Stimulated activated naive B cell treated with anti-CD40 and anti-IgM and Interleukin-4, amounts not matched to agents 10 μg/mL and 1 μg/mL and 100 μg/mL, for 72 hours (primary cell): Measurements from ENCODE around the gene LUZP1.

Source experiments
- ATAC-seq, 2 donors: fragments of 150-1000 bp; cut with Tn5 transposase; replicated peaks; 2 replicates each; pipeline ENCODE4 v1.10.0; 2021; ENCODE audit warnings: moderate library complexity in 1 of 2
- DNase-seq: peaks from one replicate; pipeline ENCODE4 v3.0.0; 2021
- H3K27ac Mint-ChIP-seq: one replicate; pipeline ENCODE4 v1.8.0; 2022; ENCODE audit warnings: mild to moderate bottlenecking, mixed read lengths
- H3K27me3 Mint-ChIP-seq, 2 donors: one replicate each; pipeline ENCODE4 v1.8.0; 2022; ENCODE audit warnings: mixed read lengths in 2 of 2
- H3K36me3 Mint-ChIP-seq, 2 donors: one replicate each; pipeline ENCODE4 v1.8.0; 2022; ENCODE audit warnings: mixed read lengths in 2 of 2, mild to moderate bottlenecking in 1 of 2
- H3K4me1 Mint-ChIP-seq, 2 donors: one replicate each; pipeline ENCODE4 v1.8.0; 2022; ENCODE audit warnings: mixed read lengths in 2 of 2, mild to moderate bottlenecking in 1 of 2
- H3K4me3 Mint-ChIP-seq, 2 donors: one replicate each; pipeline ENCODE4 v1.8.0; 2022; ENCODE audit warnings: mild to moderate bottlenecking in 2 of 2, mixed read lengths in 2 of 2, moderate library complexity in 1 of 2
- H3K9me3 Mint-ChIP-seq, 2 donors: one replicate each; pipeline ENCODE4 v1.8.0; 2022; ENCODE audit warnings: mixed read lengths in 2 of 2, mild to moderate bottlenecking in 1 of 2

The LUZP1 gene

DNA sequence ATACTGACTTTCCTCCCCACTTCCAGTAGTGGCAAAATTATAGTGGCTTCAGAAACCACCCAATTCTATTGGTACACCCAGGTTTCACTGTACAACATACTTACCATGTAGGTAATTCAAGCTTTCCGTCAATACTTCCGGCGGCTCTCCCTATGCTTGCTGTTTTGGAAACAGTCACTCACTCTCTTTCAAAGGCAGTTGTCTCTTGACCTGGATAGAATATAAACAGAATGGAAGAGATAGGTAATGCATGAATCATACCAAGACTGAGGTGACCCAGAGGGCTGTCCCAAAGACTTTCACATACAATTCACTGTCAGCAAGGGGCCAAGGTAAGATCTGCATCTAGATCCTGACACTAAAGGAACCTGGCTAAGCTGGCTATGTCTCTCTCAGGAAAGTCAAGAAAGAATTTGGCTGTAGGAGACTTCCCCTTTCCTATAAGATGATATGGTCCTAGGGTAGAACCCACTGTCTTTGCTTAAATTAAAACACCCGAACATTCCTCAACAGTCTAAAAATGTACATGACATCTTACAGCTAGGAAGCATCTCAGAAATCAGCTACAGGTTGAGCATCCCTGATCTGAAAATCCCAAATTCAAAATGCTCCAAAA lies 59.6 kb downstream of the LUZP1 start:
- no peak for ATAC-seq
- no peaks in the 10 kb centered on the region for H3K27me3 Mint-ChIP-seq
- H3K36me3 Mint-ChIP-seq = peaks cover 16 to 21% of the 10 kb centered on the region in 2 donors
- H3K4me3 Mint-ChIP-seq = no peak overlapping the region
- no peak for DNase-seq
- H3K9me3 Mint-ChIP-seq = no peaks in the 10 kb centered on the region
- H3K4me1 Mint-ChIP-seq = peaks cover 19 to 30% of the 10 kb centered on the region in 2 donors
- H3K27ac Mint-ChIP-seq = no peak overlapping the region

DNA sequence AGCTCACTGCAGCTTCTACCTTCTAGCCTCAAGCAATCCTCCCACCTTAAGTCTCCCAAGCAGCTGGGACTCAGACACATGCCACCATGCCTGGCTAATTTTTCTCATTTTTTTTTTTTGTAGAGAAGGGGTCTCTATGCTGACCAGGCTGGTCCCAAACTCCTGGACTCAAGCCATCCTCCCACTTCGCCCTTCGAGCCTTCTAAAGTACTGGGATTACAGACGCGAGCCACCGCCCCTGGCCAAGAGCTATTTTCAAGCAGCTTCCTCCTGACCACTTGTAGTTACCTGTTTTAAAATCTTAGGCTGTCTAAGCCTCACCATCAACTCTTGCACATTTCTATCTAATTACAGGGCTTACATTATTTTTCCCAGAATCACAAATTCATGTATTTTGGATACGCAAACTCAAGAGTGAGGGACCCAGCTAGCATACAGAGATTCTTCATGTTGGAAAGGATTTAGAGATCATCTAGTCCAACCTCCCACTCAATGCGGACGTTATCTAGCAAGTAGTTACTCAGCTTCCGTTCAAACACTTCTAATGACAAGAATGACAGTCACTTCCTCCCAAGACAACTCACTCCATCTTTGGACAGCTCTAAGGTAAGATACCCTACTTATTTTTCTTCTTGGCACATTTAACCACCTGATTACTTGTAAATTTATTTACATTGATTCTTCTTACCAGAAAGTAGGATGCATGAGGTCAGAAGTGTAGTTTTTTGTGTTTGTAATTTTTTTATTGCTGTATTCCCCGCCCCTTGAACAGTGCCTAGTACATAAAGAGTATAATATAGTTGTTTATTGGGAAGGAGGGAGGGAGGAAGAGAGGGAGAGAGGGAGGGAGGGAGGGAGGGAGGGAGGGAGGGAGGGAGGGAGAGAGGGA lies 65.4 kb downstream of the LUZP1 start:
- Mint-ChIP-seq H3K36me3 (peaks cover 18 to 22% of the 10 kb centered on the region in 2 donors), H3K27me3 (no peaks in the 10 kb centered on the region), H3K9me3 (no peaks in the 10 kb centered on the region), H3K4me1 (peaks cover 19 to 35% of the 10 kb centered on the region in 2 donors), H3K27ac (no peak overlapping the region), H3K4me3 (no peak overlapping the region)
- ATAC-seq (peak; percentile 84 to 87), DNase-seq (no peak)

DNA sequence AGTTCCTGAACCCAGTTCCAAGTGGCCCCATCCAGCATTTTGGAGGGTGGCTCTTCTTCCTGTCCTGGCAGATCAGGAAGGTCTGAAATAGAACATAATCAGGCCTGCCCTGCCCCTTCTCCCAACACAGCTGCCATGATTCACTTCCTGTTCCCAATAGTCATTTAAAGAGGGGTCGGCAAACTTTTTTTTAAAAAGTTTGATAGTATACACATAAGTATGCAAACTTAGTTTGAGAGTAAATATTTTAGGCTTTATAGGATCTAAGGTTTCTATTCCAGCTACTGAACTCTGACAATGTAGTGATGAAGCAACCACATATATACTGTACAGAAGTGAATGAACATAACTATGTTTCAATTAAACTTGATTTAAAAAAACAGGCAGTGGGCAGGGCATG lies 66.4 kb downstream of the LUZP1 start:
- H3K4me1 Mint-ChIP-seq = peaks cover 19 to 38% of the 10 kb centered on the region in 2 donors
- no peak overlapping the region for H3K27ac Mint-ChIP-seq
- H3K27me3 Mint-ChIP-seq = no peaks in the 10 kb centered on the region
- no peaks in the 10 kb centered on the region for H3K9me3 Mint-ChIP-seq
- no peak for ATAC-seq
- DNase-seq = no peak
- no peak overlapping the region for H3K4me3 Mint-ChIP-seq
- H3K36me3 Mint-ChIP-seq = peaks cover 12 to 15% of the 10 kb centered on the region in 2 donors

DNA sequence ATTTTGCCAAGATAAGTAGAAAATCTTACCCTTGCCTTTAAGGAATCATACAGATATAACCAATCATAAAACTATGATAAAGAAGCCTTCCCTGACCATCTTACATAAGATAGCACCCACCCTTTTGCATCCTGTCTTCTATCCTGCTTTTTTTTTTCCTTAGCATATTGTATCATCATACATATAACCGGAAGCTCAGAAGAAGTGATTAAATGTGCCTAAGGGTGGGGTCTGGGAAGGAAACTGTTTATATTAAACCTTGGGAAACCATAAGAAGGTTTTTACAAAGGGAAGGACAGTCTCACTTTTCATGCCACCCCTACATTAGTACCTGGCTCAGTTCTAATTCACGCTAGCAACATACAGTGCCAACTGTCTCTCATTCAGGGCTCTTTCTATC lies 66.8 kb downstream of the LUZP1 start:
- H3K4me3 Mint-ChIP-seq = no peak overlapping the region
- no peak overlapping the region for H3K27ac Mint-ChIP-seq
- ATAC-seq (no peak), DNase-seq (no peak)
- H3K4me1 Mint-ChIP-seq = peaks cover 19 to 38% of the 10 kb centered on the region in 2 donors
- H3K9me3 Mint-ChIP-seq = no peaks in the 10 kb centered on the region
- H3K36me3 Mint-ChIP-seq = peaks cover 10 to 13% of the 10 kb centered on the region in 2 donors
- no peaks in the 10 kb centered on the region for H3K27me3 Mint-ChIP-seq

DNA sequence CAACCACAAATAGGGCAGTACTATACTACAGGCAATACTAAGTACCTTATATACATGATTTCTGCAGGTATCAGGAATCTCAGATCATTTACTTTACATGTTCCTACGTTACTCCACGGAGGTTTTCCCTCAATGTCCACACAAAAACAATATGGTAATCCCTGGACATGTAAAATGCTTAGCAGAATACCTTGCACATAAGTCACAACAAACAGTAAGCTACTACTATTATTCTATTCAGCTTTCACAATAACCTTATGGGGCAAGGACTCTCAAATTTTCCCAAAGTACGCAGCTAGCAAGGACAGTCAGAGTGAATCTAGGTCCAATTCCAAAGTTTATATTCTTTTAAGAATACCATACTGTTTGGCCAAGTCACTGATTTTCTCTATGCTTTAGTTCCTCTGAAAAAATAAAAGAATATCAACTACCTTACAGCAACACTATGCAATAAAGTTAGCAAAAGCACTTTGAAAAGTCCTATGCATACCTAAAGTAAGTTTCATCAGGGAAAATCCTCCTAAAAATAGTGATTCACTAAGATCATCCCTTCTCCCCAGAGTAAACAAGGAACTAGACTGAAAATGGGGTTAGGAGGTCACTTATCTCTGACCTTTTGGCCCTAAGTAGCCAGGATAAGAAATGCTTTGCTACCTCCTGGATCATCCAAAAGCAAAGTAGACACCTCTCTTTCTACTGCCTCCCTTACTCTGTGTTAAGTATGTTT lies 67.4 kb downstream of the LUZP1 start:
- H3K36me3 Mint-ChIP-seq = peaks cover 6 to 9% of the 10 kb centered on the region in 2 donors
- DNase-seq = no peak
- H3K4me3 Mint-ChIP-seq = no peak overlapping the region
- H3K27ac Mint-ChIP-seq = no peak overlapping the region
- ATAC-seq = no peak
- H3K4me1 Mint-ChIP-seq = peaks cover 19 to 38% of the 10 kb centered on the region in 2 donors
- H3K9me3 Mint-ChIP-seq = no peaks in the 10 kb centered on the region
- H3K27me3 Mint-ChIP-seq = no peaks in the 10 kb centered on the region

DNA sequence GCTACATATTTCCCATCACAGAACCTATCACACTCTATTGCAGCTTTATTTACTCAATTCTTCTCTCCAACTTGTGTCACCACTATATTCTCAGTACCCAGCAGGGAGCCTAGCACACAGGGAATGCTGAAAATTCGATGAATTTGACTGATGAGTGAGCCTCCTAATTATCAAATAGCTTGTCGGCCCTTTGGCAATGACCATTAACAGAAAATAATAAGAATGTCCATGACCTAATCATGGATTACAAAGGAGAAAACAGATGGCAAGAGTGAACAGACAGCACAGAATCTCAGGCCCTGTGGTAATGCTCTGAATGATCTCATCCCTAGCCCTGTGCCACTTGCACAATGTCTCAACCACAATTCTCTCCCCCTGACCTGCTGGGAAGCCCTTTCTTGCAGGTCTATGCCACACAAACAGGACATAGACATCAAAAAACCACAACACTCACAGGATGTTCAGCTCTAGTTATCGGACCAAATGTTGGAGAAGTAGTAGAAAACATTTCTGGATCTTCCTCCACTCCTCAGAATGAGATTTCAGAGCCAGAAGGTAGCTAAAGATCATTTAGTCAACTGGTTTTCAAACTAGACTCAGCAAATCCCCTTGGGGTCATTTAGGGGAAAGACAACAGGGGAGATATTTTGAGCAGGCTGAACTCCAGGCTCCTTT lies 68.4 kb downstream of the LUZP1 start:
- H3K27ac Mint-ChIP-seq = peak overlapping the region; percentile 7
- H3K27me3 Mint-ChIP-seq = no peaks in the 10 kb centered on the region
- DNase-seq (no peak), ATAC-seq (peak; percentile 69 to 74)
- no peak overlapping the region for H3K4me3 Mint-ChIP-seq
- no peaks in the 10 kb centered on the region for H3K9me3 Mint-ChIP-seq
- peaks cover 19 to 38% of the 10 kb centered on the region in 2 donors for H3K4me1 Mint-ChIP-seq
- peaks cover 6 to 13% of the 10 kb centered on the region in 2 donors for H3K36me3 Mint-ChIP-seq

DNA sequence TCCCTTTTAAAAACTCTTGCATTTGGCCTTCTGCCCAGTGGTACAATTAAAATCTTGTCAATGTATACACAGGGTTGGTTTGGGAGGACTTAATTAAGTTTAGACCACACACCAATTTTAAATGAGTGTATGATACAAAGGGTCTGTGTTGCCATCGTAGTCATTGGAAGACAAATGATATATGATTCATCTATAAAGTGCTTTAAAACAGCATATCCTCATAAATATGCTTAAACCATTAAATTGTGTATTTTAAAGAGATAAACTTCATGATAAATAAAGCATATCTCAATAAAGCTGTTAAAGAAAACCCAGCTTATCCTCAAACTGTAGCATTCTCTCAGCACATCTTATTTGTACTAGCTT lies 69.5 kb downstream of the LUZP1 start:
- ATAC-seq (no peak), DNase-seq (no peak)
- Mint-ChIP-seq H3K9me3 (no peaks in the 10 kb centered on the region), H3K4me1 (peaks cover 19 to 38% of the 10 kb centered on the region in 2 donors), H3K27ac (no peak overlapping the region), H3K27me3 (no peaks in the 10 kb centered on the region), H3K4me3 (no peak overlapping the region), H3K36me3 (peaks cover 7 to 13% of the 10 kb centered on the region in 2 donors)

DNA sequence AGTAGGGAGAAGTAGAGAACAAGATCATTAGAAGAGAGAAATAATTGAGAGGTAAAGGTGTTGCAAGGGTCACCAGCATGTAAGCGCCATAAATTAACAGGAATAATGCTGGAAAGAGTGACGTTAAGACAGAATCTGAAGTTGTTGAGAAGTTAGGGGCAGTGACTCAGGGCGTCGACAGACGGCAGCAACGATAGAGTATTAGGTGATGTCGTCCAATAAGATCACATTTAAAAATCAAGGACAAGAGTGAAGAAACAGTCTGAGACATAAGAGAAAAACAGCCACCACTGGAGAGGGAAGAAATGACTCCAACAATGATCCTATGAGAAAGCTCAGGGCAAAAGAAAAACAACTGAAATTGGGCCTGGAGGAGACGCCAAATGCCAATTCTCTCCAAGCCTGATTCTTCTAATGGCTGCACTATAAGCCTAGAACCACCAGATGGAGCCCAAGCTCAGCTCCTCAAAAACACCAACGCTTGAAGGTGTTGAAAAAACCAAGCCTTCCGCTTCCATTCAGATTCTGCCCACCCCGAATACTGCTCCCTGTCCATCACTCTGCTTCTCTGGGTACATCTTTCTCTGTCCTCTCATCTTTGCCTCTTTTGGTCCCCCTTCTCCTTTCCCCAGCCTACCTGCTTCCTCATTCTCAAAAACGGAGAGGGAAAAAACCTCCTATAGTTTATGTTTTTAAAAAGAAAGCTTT lies 70.0 kb downstream of the LUZP1 start:
- ATAC-seq (peak; percentile 53 to 59), DNase-seq (peak; percentile 34)
- Mint-ChIP-seq H3K4me3 (peak overlapping the region in 1 of 2 donors; percentile 1), H3K27ac (no peak overlapping the region), H3K4me1 (peaks cover 19 to 36% of the 10 kb centered on the region in 2 donors), H3K36me3 (peaks cover 12 to 19% of the 10 kb centered on the region in 2 donors), H3K9me3 (no peaks in the 10 kb centered on the region), H3K27me3 (no peaks in the 10 kb centered on the region)

DNA sequence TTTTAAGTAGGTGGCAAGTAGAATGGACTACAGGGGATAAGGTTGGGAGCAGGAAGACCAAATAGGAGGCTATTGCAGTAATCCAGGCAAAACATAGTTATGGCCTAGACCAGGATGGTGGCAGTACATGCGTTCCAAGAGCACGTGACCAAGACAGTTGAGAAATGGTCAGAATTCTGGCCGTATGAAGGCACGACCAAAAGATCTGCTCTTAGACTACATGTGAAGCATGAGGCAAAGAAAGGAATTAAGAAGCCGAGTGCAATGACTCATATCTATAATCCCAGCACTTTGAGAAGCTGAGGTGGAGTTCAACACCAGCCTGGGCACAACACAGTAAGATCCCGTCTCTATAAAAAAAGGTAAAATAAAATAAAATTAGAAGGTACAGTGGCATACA lies 71.3 kb downstream of the LUZP1 start:
- no peaks in the 10 kb centered on the region for H3K9me3 Mint-ChIP-seq
- H3K4me3 Mint-ChIP-seq = no peak overlapping the region
- H3K27ac Mint-ChIP-seq = no peak overlapping the region
- H3K4me1 Mint-ChIP-seq = peaks cover 12 to 24% of the 10 kb centered on the region in 2 donors
- H3K36me3 Mint-ChIP-seq = peaks cover 17 to 23% of the 10 kb centered on the region in 2 donors
- DNase-seq (no peak), ATAC-seq (no peak)
- H3K27me3 Mint-ChIP-seq = no peaks in the 10 kb centered on the region

DNA sequence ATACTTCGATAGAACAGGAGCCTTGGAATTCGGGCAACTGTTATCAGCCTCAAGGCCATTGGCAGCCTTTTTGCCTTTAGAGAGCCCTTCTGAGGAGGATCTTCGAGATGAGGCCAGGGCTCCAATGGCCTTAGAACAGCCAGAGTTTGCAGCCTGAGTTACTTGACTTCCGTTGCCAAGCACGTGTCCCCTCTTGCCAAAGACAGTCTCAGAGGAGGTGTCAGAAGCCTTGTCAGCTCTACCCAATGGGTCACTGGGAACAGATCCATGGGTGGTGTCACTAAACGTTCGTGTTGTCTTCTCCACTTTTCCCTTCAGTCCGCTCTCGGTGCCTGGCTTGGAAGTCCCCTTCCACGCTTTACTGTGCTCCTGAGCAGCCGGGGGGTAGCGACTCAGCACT lies 76.2 kb downstream of the LUZP1 start:
- Mint-ChIP-seq H3K36me3 (peaks cover 36 to 41% of the 10 kb centered on the region in 2 donors), H3K27me3 (no peaks in the 10 kb centered on the region), H3K4me1 (no peaks in the 10 kb centered on the region), H3K9me3 (no peaks in the 10 kb centered on the region), H3K4me3 (no peak overlapping the region), H3K27ac (no peak overlapping the region)
- no peak for ATAC-seq
- no peak for DNase-seq

DNA sequence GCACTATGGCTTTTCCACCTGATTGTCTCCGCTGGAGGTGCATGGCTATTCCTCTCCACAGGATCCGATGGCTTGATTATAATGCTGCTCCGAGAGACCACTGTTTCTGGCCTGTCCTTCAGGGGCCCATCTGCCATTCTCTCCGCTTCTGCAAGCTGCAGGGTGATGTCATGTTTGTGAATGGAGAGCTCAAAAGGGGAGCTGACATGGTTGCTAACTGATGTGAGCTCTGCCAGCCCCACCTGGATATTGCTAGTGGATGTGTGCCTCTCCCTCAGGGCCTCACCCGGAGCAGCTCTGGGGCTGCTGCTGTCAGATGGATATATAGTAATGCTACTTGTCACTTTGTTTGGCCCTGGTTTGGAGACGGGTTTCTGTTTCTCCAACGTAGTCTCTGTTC lies 77.1 kb downstream of the LUZP1 start:
- ATAC-seq (no peak), DNase-seq (no peak)
- Mint-ChIP-seq H3K27ac (no peak overlapping the region), H3K4me1 (no peaks in the 10 kb centered on the region), H3K27me3 (no peaks in the 10 kb centered on the region), H3K9me3 (no peaks in the 10 kb centered on the region), H3K36me3 (peaks cover 43 to 48% of the 10 kb centered on the region in 2 donors), H3K4me3 (no peak overlapping the region)

DNA sequence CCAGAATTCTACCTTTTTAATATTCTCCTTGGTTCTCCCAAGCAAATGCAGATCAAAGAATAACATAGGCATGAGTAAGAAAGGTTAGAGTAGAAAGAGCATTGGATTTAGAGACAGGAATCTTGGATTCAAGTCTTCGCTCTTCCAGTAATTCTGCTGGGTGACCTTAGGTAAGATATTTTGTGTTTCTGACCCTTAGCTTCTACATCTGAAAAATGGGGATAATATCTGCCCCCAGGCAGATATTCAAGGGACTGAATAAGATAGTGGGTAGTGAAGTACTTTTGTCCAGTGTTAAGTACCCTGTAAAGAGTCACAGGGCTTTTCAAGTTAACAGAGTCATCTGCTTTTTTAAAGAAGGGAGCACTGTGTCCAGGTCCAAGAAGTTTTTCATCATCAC lies 78.6 kb downstream of the LUZP1 start:
- Mint-ChIP-seq H3K9me3 (no peaks in the 10 kb centered on the region), H3K36me3 (peaks cover 45 to 53% of the 10 kb centered on the region in 2 donors), H3K4me3 (no peak overlapping the region), H3K27me3 (no peaks in the 10 kb centered on the region), H3K27ac (no peak overlapping the region), H3K4me1 (peaks cover 0 to 3% of the 10 kb centered on the region in 2 donors)
- no peak for ATAC-seq
- DNase-seq = no peak

DNA sequence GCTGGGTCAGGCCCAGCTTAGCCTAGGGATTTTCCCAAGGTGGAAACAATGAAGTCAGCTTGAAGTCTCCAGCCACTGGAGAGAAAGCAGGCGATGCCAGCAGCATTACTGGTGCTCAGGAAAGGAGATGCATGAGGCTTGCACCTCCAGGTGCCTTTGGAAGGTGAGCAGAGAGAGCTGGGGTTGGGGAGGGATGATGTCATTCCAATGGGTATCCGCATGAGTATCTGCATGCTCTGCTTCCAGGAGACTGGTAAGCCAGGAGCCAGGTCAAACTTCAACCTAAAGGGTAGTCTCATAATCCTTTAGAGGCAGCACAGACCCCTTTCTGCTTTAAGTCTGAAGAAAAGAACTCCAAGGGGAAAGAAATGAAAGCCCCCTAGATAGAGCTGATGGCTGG lies 80.6 kb downstream of the LUZP1 start:
- no peak overlapping the region for H3K4me3 Mint-ChIP-seq
- no peaks in the 10 kb centered on the region for H3K9me3 Mint-ChIP-seq
- peaks cover 38 to 55% of the 10 kb centered on the region in 2 donors for H3K36me3 Mint-ChIP-seq
- H3K4me1 Mint-ChIP-seq = peaks cover 0 to 3% of the 10 kb centered on the region in 2 donors
- no peak for ATAC-seq
- H3K27me3 Mint-ChIP-seq = no peaks in the 10 kb centered on the region
- DNase-seq = no peak
- peak overlapping the region; percentile 37 for H3K27ac Mint-ChIP-seq
